ENCODE results near the gene RTP4. TPM values are rescaled to one million over a fixed set of nuclear protein-coding genes. Genes with fewer than 3 reads are reported as not detected.

RTP4 gene
- total and polyA plus RNA-seq, 7 experiments from 2014 or later = 1.6 to 23.1 (median 6.0) TPM

DNA sequence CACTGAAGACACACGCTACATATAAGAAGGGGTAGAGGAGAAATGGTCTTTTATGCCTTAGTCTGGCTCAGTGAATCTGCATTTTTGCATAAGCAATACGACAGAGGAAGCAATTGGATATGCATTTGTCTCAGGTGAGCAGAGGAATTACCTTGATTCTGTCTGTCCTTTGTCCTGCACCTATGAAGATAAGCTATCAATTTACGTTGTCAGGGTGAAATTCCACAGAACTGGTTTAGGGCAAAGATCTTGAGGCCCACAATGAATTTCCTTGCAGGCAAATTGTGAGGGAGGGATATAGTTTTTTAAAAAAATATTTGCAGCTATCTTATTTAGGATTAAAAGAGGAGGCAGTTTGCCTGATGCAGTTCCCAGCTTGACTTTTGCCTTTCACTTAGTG is 45.1 kb upstream of the RTP4 start:
- no peaks in the 10 kb centered on the region for H3K9me3 Mint-ChIP-seq
- peaks cover 12 to 20% (median 16%) of the 10 kb centered on the region in 5 donors for H3K27me3 Mint-ChIP-seq
- H3K4me3 ChIP-seq (ENCODE audit: low read length) = no peak overlapping the region
- no peaks in the 10 kb centered on the region for H3K36me3 ChIP-seq (ENCODE audit: control insufficient read depth in 2 of 3, insufficient read depth in 3 of 3, low read length in 3 of 3)
- ChIA-PET POLR2A (no interaction called here), CTCF (interaction anchor here (0.7 to 9.0 kb wide), 2 partner anchors 358 to 364 kb away, joined by 3 to 158 read pairs; no protein-coding TSS in a partner anchor)
- DNase-seq (no peak), ATAC-seq (no peak)
- H3K27me3 ChIP-seq (ENCODE audit: control insufficient read depth in 2 of 2, insufficient read depth in 2 of 2, low read length in 2 of 2) = no peaks in the 10 kb centered on the region
- H3K9me3 ChIP-seq (ENCODE audit: control insufficient read depth in 2 of 3, low read length in 3 of 3) = no peaks in the 10 kb centered on the region
- no peak overlapping the region for H3K27ac ChIP-seq (ENCODE audit: low read depth, low read length)
- H3K4me3 Mint-ChIP-seq = no peak overlapping the region
- H3K4me1 Mint-ChIP-seq = peaks cover 5 to 15% (median 13%) of the 10 kb centered on the region in 7 donors
- no peak overlapping the region for H3K27ac Mint-ChIP-seq
- H3K36me3 Mint-ChIP-seq = no peaks in the 10 kb centered on the region
- intact Hi-C loops (cut with micrococcal nuclease) = no loop called here
- peaks cover 5 to 8% of the 10 kb centered on the region in 2 donors for H3K4me1 ChIP-seq (ENCODE audit: control insufficient read depth in 2 of 2, insufficient read depth in 2 of 2, low read length in 2 of 2)

DNA sequence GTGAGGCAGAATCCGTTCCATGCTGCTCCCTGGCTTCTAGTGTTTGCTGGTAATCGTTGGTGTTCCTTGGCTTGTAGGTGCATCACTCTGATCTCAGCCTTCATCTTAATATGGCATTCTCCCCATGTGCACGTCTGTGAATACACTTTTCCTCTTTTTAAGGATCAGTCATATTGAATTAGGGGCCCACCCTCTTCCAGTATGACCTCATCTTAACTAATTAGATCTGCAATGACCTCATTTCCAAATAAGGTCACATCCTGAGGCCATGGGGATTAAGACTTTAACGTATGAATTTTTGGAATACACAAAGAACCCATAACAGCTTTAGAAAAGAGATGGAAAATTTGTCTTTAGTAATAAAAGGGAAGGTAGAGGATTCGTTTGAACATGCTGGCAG is 42.6 kb upstream of the RTP4 start:
- Histone ChIP-seq H3K4me1 (ENCODE audit: control insufficient read depth in 2 of 2, insufficient read depth in 2 of 2, low read length in 2 of 2) (no peaks in the 10 kb centered on the region), H3K9me3 (ENCODE audit: control insufficient read depth in 2 of 3, low read length in 3 of 3) (no peaks in the 10 kb centered on the region), H3K27ac (ENCODE audit: low read depth, low read length) (no peak overlapping the region), H3K27me3 (ENCODE audit: control insufficient read depth in 2 of 2, insufficient read depth in 2 of 2, low read length in 2 of 2) (no peaks in the 10 kb centered on the region), H3K4me3 (ENCODE audit: low read length) (no peak overlapping the region), H3K36me3 (ENCODE audit: control insufficient read depth in 2 of 3, insufficient read depth in 3 of 3, low read length in 3 of 3) (no peaks in the 10 kb centered on the region)
- ChIA-PET CTCF (interaction anchor here (1.0 to 1.4 kb wide), 2 partner anchors 9 to 354 kb away, joined by 3 to 4 read pairs; no protein-coding TSS in a partner anchor), POLR2A (no interaction called here)
- Mint-ChIP-seq H3K27me3 (peaks cover 4 to 17% (median 8%) of the 10 kb centered on the region in 5 donors), H3K36me3 (no peaks in the 10 kb centered on the region), H3K9me3 (no peaks in the 10 kb centered on the region), H3K4me1 (peaks cover 0 to 3% (median 0%) of the 10 kb centered on the region in 7 donors), H3K27ac (no peak overlapping the region), H3K4me3 (no peak overlapping the region)
- ATAC-seq (no peak), DNase-seq (no peak)
- intact Hi-C loops (cut with micrococcal nuclease) = no loop called here

GRCh38 chr3:187327845-187328244 is 40.3 kb upstream of the RTP4 start:
- no peak overlapping the region for H3K4me3 Mint-ChIP-seq
- intact Hi-C loops (cut with micrococcal nuclease) = no loop called here

DNA sequence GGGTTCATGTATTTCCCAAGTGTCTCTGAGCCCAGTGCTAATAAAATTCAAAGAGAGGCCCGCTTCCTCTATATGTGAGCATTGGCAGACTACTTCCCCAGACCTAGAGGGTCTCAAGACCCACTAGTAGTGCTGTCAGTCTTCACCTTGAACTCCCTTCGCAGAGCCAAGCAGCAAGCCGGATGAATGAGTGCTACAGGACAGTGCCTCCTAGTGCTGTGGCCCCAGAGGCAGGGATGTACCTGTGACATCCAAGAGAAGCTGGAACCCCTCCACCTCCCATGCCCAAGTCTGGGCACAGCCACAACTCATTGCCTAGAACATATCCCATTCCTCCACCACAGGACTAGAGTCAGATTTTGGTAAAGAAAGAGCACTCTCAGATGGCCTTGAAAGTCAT is 39.5 kb upstream of the RTP4 start:
- H3K27me3 ChIP-seq (ENCODE audit: control insufficient read depth in 2 of 2, insufficient read depth in 2 of 2, low read length in 2 of 2) = no peaks in the 10 kb centered on the region
- DNase-seq = no peak
- CTCF ChIA-PET = interaction anchor here (2.0 kb wide), 1 partner anchor 10 kb away, joined by 7 read pairs; no protein-coding TSS in a partner anchor
- H3K36me3 ChIP-seq (ENCODE audit: control insufficient read depth in 2 of 3, insufficient read depth in 3 of 3, low read length in 3 of 3) = no peaks in the 10 kb centered on the region
- H3K27me3 Mint-ChIP-seq = peaks cover 3 to 11% (median 4%) of the 10 kb centered on the region in 5 donors
- intact Hi-C loops (cut with micrococcal nuclease) = no loop called here
- H3K27ac Mint-ChIP-seq = no peak overlapping the region
- ATAC-seq = no peak
- H3K4me1 Mint-ChIP-seq = no peaks in the 10 kb centered on the region
- H3K9me3 Mint-ChIP-seq = peaks cover 0 to 2% (median 0%) of the 10 kb centered on the region in 11 donors
- H3K4me3 Mint-ChIP-seq = no peak overlapping the region
- H3K36me3 Mint-ChIP-seq = no peaks in the 10 kb centered on the region
- H3K9me3 ChIP-seq (ENCODE audit: control insufficient read depth in 2 of 3, low read length in 3 of 3) = no peaks in the 10 kb centered on the region
- H3K4me3 ChIP-seq (ENCODE audit: low read length) = no peak overlapping the region
- no peaks in the 10 kb centered on the region for H3K4me1 ChIP-seq (ENCODE audit: control insufficient read depth in 2 of 2, insufficient read depth in 2 of 2, low read length in 2 of 2)
- POLR2A ChIA-PET = no interaction called here
- no peak overlapping the region for H3K27ac ChIP-seq (ENCODE audit: low read depth, low read length)

More at GRCh38 chr3:187327845-187328244, 40.3 kb upstream of the RTP4 start:
- H3K27me3 Mint-ChIP-seq = peaks cover 4 to 11% (median 6%) of the 10 kb centered on the region in 5 donors
- POLR2A ChIA-PET = no interaction called here
- H3K36me3 Mint-ChIP-seq = no peaks in the 10 kb centered on the region
- CTCF ChIA-PET = interaction anchor here (0.8 to 1.3 kb wide), 2 partner anchors 8 to 351 kb away, joined by 3 read pairs; no protein-coding TSS in a partner anchor
- DNase-seq (no peak), ATAC-seq (no peak)
- H3K4me3 ChIP-seq (ENCODE audit: low read length) = no peak overlapping the region
- H3K4me1 Mint-ChIP-seq = no peaks in the 10 kb centered on the region
- H3K9me3 ChIP-seq (ENCODE audit: control insufficient read depth in 2 of 3, low read length in 3 of 3) = no peaks in the 10 kb centered on the region
- no peak overlapping the region for H3K27ac Mint-ChIP-seq
- H3K27me3 ChIP-seq (ENCODE audit: control insufficient read depth in 2 of 2, insufficient read depth in 2 of 2, low read length in 2 of 2) = no peaks in the 10 kb centered on the region
- H3K27ac ChIP-seq (ENCODE audit: low read depth, low read length) = no peak overlapping the region
- H3K4me1 ChIP-seq (ENCODE audit: control insufficient read depth in 2 of 2, insufficient read depth in 2 of 2, low read length in 2 of 2) = no peaks in the 10 kb centered on the region
- no peaks in the 10 kb centered on the region for H3K36me3 ChIP-seq (ENCODE audit: control insufficient read depth in 2 of 3, insufficient read depth in 3 of 3, low read length in 3 of 3)
- peaks cover 0 to 2% (median 0%) of the 10 kb centered on the region in 11 donors for H3K9me3 Mint-ChIP-seq

- intact Hi-C loops (cut with micrococcal nuclease) = no loop called here
- no peaks in the 10 kb centered on the region for H3K36me3 ChIP-seq (ENCODE audit: control insufficient read depth in 2 of 3, insufficient read depth in 3 of 3, low read length in 3 of 3)
- H3K27ac ChIP-seq (ENCODE audit: low read depth, low read length) = no peak overlapping the region
- H3K4me1 Mint-ChIP-seq = no peaks in the 10 kb centered on the region
- ATAC-seq = no peak
- no peak overlapping the region for H3K4me3 ChIP-seq (ENCODE audit: low read length)
- H3K9me3 ChIP-seq (ENCODE audit: control insufficient read depth in 2 of 3, low read length in 3 of 3) = no peaks in the 10 kb centered on the region
- ChIA-PET POLR2A (no interaction called here), CTCF (interaction anchor here (0.6 kb wide), 1 partner anchor 14 kb away, joined by 4 read pairs; no protein-coding TSS in a partner anchor)
- no peaks in the 10 kb centered on the region for H3K4me1 ChIP-seq (ENCODE audit: control insufficient read depth in 2 of 2, insufficient read depth in 2 of 2, low read length in 2 of 2)
- peaks cover 8 to 19% (median 14%) of the 10 kb centered on the region in 5 donors for H3K27me3 Mint-ChIP-seq
- H3K9me3 Mint-ChIP-seq = peaks cover 0 to 2% (median 0%) of the 10 kb centered on the region in 11 donors
- H3K36me3 Mint-ChIP-seq = peaks cover 0 to 3% (median 0%) of the 10 kb centered on the region in 5 donors
- no peak for DNase-seq
- H3K4me3 Mint-ChIP-seq = no peak overlapping the region
- no peaks in the 10 kb centered on the region for H3K27me3 ChIP-seq (ENCODE audit: control insufficient read depth in 2 of 2, insufficient read depth in 2 of 2, low read length in 2 of 2)
- no peak overlapping the region for H3K27ac Mint-ChIP-seq
These were observed 33.3 kb upstream of the RTP4 start for GRCh38 chr3:187334904-187335303.

DNA sequence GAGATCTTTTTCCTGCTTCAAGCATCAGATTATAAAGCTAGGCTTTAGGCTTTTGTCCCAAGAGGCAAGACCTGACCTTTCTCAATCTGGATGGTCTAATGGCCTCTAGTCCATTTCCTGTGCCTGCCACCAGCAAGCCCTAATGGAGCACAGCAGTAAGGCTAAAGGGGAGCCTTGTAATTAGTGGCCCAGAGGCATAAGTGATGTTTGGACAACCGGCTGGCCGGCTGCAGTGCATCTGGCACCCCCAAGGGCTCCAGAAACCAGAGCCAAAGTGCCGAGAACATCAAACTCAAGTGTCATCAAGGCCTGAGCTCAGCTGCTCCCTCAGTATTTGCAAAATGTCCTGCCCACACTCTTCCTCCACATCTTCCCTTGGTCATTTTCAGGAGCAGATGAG is 31.9 kb upstream of the RTP4 start:
- ChIA-PET POLR2A (no interaction called here), CTCF (no interaction called here)
- no peak overlapping the region for H3K4me3 ChIP-seq (ENCODE audit: low read length)
- DNase-seq (no peak), ATAC-seq (no peak)
- Mint-ChIP-seq H3K27me3 (peaks cover 8 to 27% (median 17%) of the 10 kb centered on the region in 5 donors), H3K4me3 (no peak overlapping the region), H3K9me3 (peaks cover 0 to 2% (median 0%) of the 10 kb centered on the region in 11 donors), H3K4me1 (no peaks in the 10 kb centered on the region), H3K36me3 (peaks cover 0 to 3% (median 0%) of the 10 kb centered on the region in 5 donors), H3K27ac (no peak overlapping the region)
- H3K9me3 ChIP-seq (ENCODE audit: control insufficient read depth in 2 of 3, low read length in 3 of 3) = no peaks in the 10 kb centered on the region
- no peak overlapping the region for H3K27ac ChIP-seq (ENCODE audit: low read depth, low read length)
- intact Hi-C loops (cut with micrococcal nuclease) = no loop called here
- H3K4me1 ChIP-seq (ENCODE audit: control insufficient read depth in 2 of 2, insufficient read depth in 2 of 2, low read length in 2 of 2) = no peaks in the 10 kb centered on the region
- H3K36me3 ChIP-seq (ENCODE audit: control insufficient read depth in 2 of 3, insufficient read depth in 3 of 3, low read length in 3 of 3) = no peaks in the 10 kb centered on the region
- no peaks in the 10 kb centered on the region for H3K27me3 ChIP-seq (ENCODE audit: control insufficient read depth in 2 of 2, insufficient read depth in 2 of 2, low read length in 2 of 2)

- peaks cover 0 to 3% (median 0%) of the 10 kb centered on the region in 5 donors for H3K36me3 Mint-ChIP-seq
- no peaks in the 10 kb centered on the region for H3K9me3 ChIP-seq (ENCODE audit: control insufficient read depth in 2 of 3, low read length in 3 of 3)
- ChIA-PET POLR2A (no interaction called here), CTCF (interaction anchor here (1.0 kb wide), 1 partner anchor 339 kb away, joined by 3 read pairs; no protein-coding TSS in a partner anchor)
- no peaks in the 10 kb centered on the region for H3K36me3 ChIP-seq (ENCODE audit: control insufficient read depth in 2 of 3, insufficient read depth in 3 of 3, low read length in 3 of 3)
- intact Hi-C loops (cut with micrococcal nuclease) = no loop called here
- no peak overlapping the region for H3K27ac ChIP-seq (ENCODE audit: low read depth, low read length)
- H3K4me1 Mint-ChIP-seq = no peaks in the 10 kb centered on the region
- H3K4me1 ChIP-seq (ENCODE audit: control insufficient read depth in 2 of 2, insufficient read depth in 2 of 2, low read length in 2 of 2) = no peaks in the 10 kb centered on the region
- no peaks in the 10 kb centered on the region for H3K27me3 ChIP-seq (ENCODE audit: control insufficient read depth in 2 of 2, insufficient read depth in 2 of 2, low read length in 2 of 2)
- no peak for ATAC-seq
- no peak overlapping the region for H3K27ac Mint-ChIP-seq
- DNase-seq = no peak
- peaks cover 8 to 45% (median 22%) of the 10 kb centered on the region in 5 donors for H3K27me3 Mint-ChIP-seq
- H3K9me3 Mint-ChIP-seq = no peaks in the 10 kb centered on the region
- H3K4me3 Mint-ChIP-seq = no peak overlapping the region
- H3K4me3 ChIP-seq (ENCODE audit: low read length) = no peak overlapping the region
These were observed 27.6 kb upstream of the RTP4 start for GRCh38 chr3:187340578-187340977.

All from naive thymus-derived CD4-positive, alpha-beta T cell (primary cell).